Measurements from ENCODE around the gene EPHB1.

EPHB1 gene

GRCh38 chr3:134803051-134803505, 8.0 kb downstream of the EPHB1 start:
- DNase-seq (ENCODE audit: low spot score): no peak
- Histone ChIP-seq H3K36me3 (ENCODE audit: low read depth) (no peaks in the 10 kb centered on the region), H3K4me1 (ENCODE audit: insufficient read depth, poor library complexity, severe bottlenecking) (no peaks in the 10 kb centered on the region), H3K27me3 (ENCODE audit: insufficient read depth, poor library complexity, severe bottlenecking) (peaks cover 19% of the 10 kb centered on the region), H3K27ac (ENCODE audit: poor library complexity, severe bottlenecking) (no peak overlapping the region), H3K4me3 (ENCODE audit: severe bottlenecking) (no peak overlapping the region), H3K9me3 (ENCODE audit: severe bottlenecking) (no peaks in the 10 kb centered on the region)
- TF ChIP-seq CTCF (IDR thresholded peaks at IDR 0.05; ENCODE audit: poor library complexity, severe bottlenecking): no peak
- ATAC-seq (ENCODE audit: low read depth): no peak

- peaks cover 13% of the 10 kb centered on the region for H3K27me3 ChIP-seq (ENCODE audit: insufficient read depth, poor library complexity, severe bottlenecking)
- H3K4me1 ChIP-seq (ENCODE audit: insufficient read depth, poor library complexity, severe bottlenecking): no peaks in the 10 kb centered on the region
These were observed 8.6 kb downstream of the EPHB1 start for GRCh38 chr3:134803652-134804051.

GRCh38 chr3:134804508-134805480, 9.7 kb downstream of the EPHB1 start:
- Histone ChIP-seq H3K27ac (ENCODE audit: poor library complexity, severe bottlenecking) (no peak overlapping the region), H3K9me3 (ENCODE audit: severe bottlenecking) (no peaks in the 10 kb centered on the region), H3K27me3 (ENCODE audit: insufficient read depth, poor library complexity, severe bottlenecking) (peaks cover 2% of the 10 kb centered on the region), H3K4me3 (ENCODE audit: severe bottlenecking) (no peak overlapping the region), H3K4me1 (ENCODE audit: insufficient read depth, poor library complexity, severe bottlenecking) (no peaks in the 10 kb centered on the region), H3K36me3 (ENCODE audit: low read depth) (no peaks in the 10 kb centered on the region)
- DNase-seq (ENCODE audit: low spot score) (no peak), ATAC-seq (ENCODE audit: low read depth) (no peak)
- no peak for TF ChIP-seq CTCF (IDR thresholded peaks at IDR 0.05; ENCODE audit: poor library complexity, severe bottlenecking)

More at GRCh38 chr3:134803652-134804051, 8.6 kb downstream of the EPHB1 start:
- Histone ChIP-seq H3K36me3 (ENCODE audit: low read depth) (no peaks in the 10 kb centered on the region), H3K27ac (ENCODE audit: poor library complexity, severe bottlenecking) (no peak overlapping the region), H3K9me3 (ENCODE audit: severe bottlenecking) (no peaks in the 10 kb centered on the region), H3K4me3 (ENCODE audit: severe bottlenecking) (no peak overlapping the region)
- no peak for ATAC-seq (ENCODE audit: low read depth)
- TF ChIP-seq CTCF (IDR thresholded peaks at IDR 0.05; ENCODE audit: poor library complexity, severe bottlenecking): no peak
- DNase-seq (ENCODE audit: low spot score): no peak

- DNase-seq (ENCODE audit: low spot score): no peak
- TF ChIP-seq CTCF (IDR thresholded peaks at IDR 0.05; ENCODE audit: poor library complexity, severe bottlenecking): no peak
- H3K27me3 ChIP-seq (ENCODE audit: insufficient read depth, poor library complexity, severe bottlenecking): no peaks in the 10 kb centered on the region
- no peaks in the 10 kb centered on the region for H3K9me3 ChIP-seq (ENCODE audit: severe bottlenecking)
- H3K4me3 ChIP-seq (ENCODE audit: severe bottlenecking): no peak overlapping the region
- H3K36me3 ChIP-seq (ENCODE audit: low read depth): no peaks in the 10 kb centered on the region
- H3K4me1 ChIP-seq (ENCODE audit: insufficient read depth, poor library complexity, severe bottlenecking): no peaks in the 10 kb centered on the region
- no peak for ATAC-seq (ENCODE audit: low read depth)
- H3K27ac ChIP-seq (ENCODE audit: poor library complexity, severe bottlenecking): no peak overlapping the region
These were observed 12.1 kb downstream of the EPHB1 start for GRCh38 chr3:134807189-134807588.

GRCh38 chr3:134808835-134809234, 13.8 kb downstream of the EPHB1 start:
- no peak overlapping the region for H3K27ac ChIP-seq (ENCODE audit: poor library complexity, severe bottlenecking)
- H3K4me3 ChIP-seq (ENCODE audit: severe bottlenecking): no peak overlapping the region
- no peak for TF ChIP-seq CTCF (IDR thresholded peaks at IDR 0.05; ENCODE audit: poor library complexity, severe bottlenecking)
- no peaks in the 10 kb centered on the region for H3K4me1 ChIP-seq (ENCODE audit: insufficient read depth, poor library complexity, severe bottlenecking)
- H3K27me3 ChIP-seq (ENCODE audit: insufficient read depth, poor library complexity, severe bottlenecking): no peaks in the 10 kb centered on the region
- DNase-seq (ENCODE audit: low spot score): no peak
- no peaks in the 10 kb centered on the region for H3K36me3 ChIP-seq (ENCODE audit: low read depth)
- H3K9me3 ChIP-seq (ENCODE audit: severe bottlenecking): no peaks in the 10 kb centered on the region
- no peak for ATAC-seq (ENCODE audit: low read depth)
